Measurements from ENCODE around the gene EDC4. TPM values are rescaled to one million over a fixed set of nuclear protein-coding genes. Genes with fewer than 3 reads are reported as not detected.

EDC4 gene
- total and polyA plus RNA-seq, 8 donors, result 20.2 to 66.2 (median 26.0) TPM

- no peak for TF ChIP-seq CTCF (IDR thresholded peaks at IDR 0.05)
- Histone ChIP-seq H3K27me3 (no peaks in the 10 kb centered on the region), H3K9me3 (no peaks in the 10 kb centered on the region), H3K36me3 (peaks cover 16 to 62% (median 54%) of the 10 kb centered on the region in 3 donors), H3K4me3 (no peak overlapping the region), H3K4me1 (no peaks in the 10 kb centered on the region), H3K27ac (no peak overlapping the region)
- ATAC-seq (no peak), FAIRE-seq (no peak), DNase-seq (no peak)
- WGBS, 2 donors, result 75 to 77% methylated on average over 18 of the region's 18 CpGs
- intact Hi-C loops (cut with DNase I), result loop anchor here in 1 of 3 donors (5.0 to 10.0 kb wide), 2 partner anchors 50 to 152 kb away; partner anchors contain the start of gene CTRL
Observed at GRCh38 chr16:67882374-67883145, 9.7 kb downstream of the EDC4 start.

- H3K4me1 ChIP-seq, result no peaks in the 10 kb centered on the region
- intact Hi-C loops (cut with DNase I), result loop anchor here in 1 of 3 donors (5.0 to 10.0 kb wide), 2 partner anchors 49 to 151 kb away; partner anchors contain the start of gene CTRL
- WGBS, 2 donors, result 61 to 73% methylated on average over 6 of the region's 6 CpGs
- ATAC-seq, result peak in 2 of 4 donors; percentile 13 to 14
- H3K27me3 ChIP-seq, result no peaks in the 10 kb centered on the region
- no peak for DNase-seq
- no peak for FAIRE-seq
- H3K9me3 ChIP-seq, result no peaks in the 10 kb centered on the region
- no peak overlapping the region for H3K4me3 ChIP-seq
- H3K36me3 ChIP-seq, result peaks cover 13 to 55% (median 47%) of the 10 kb centered on the region in 3 donors
- no peak for TF ChIP-seq CTCF (IDR thresholded peaks at IDR 0.05)
- H3K27ac ChIP-seq, result no peak overlapping the region
Observed at GRCh38 chr16:67883146-67883871, 10.5 kb downstream of the EDC4 start.

- WGBS, 2 donors, result 52 to 60% methylated on average over 11 of the region's 11 CpGs
- DNase-seq, result peak in 5 of 6 donors; percentile 50 to 90 (median 70)
- TF ChIP-seq CTCF (IDR thresholded peaks at IDR 0.05), result peak; percentile 69 to 81 (median 78)
- no peaks in the 10 kb centered on the region for H3K4me1 ChIP-seq
- intact Hi-C loops (cut with DNase I), result loop anchor here in 1 of 3 donors (5.0 to 10.0 kb wide), 2 partner anchors 48 to 151 kb away; partner anchors contain the start of gene CTRL
- peaks cover 9 to 49% (median 42%) of the 10 kb centered on the region in 3 donors for H3K36me3 ChIP-seq
- no peaks in the 10 kb centered on the region for H3K9me3 ChIP-seq
- H3K27ac ChIP-seq, result no peak overlapping the region
- no peak overlapping the region for H3K4me3 ChIP-seq
- peak; percentile 80 to 86 (median 84) for ATAC-seq
- FAIRE-seq, result no peak
- H3K27me3 ChIP-seq, result no peaks in the 10 kb centered on the region
Observed at GRCh38 chr16:67883872-67884261, 11.0 kb downstream of the EDC4 start.

GRCh38 chr16:67884684-67885083 is 11.8 kb downstream of the EDC4 start, which contains the start of gene NRN1L:
Gene NRN1L (plus strand): TSS chr16:67884885. CDS start chr16:67884904, 19 bp downstream.
- no peaks in the 10 kb centered on the region for H3K27me3 ChIP-seq
- FAIRE-seq (no peak), ATAC-seq (peak; percentile 30 to 83 (median 76)), DNase-seq (peak in 5 of 6 donors; percentile 43 to 72 (median 61))
- TF ChIP-seq CTCF (IDR thresholded peaks at IDR 0.05), result no peak
- H3K4me3 ChIP-seq, result no peak within 1 kb of the TSS
- H3K36me3 ChIP-seq, result peaks cover under 1 to 41% (median 34%) of the 10 kb centered on the region in 3 donors
- no peaks in the 10 kb centered on the region for H3K9me3 ChIP-seq
- intact Hi-C loops (cut with DNase I), result loop anchor here in 1 of 3 donors (5.0 to 10.0 kb wide), 2 partner anchors 48 to 150 kb away; partner anchors contain the start of gene CTRL
- H3K27ac ChIP-seq, result no peak within 1 kb of the TSS
- 63 to 69% methylated on average over 22 of the region's 22 CpGs for WGBS, 2 donors
- no peaks in the 10 kb centered on the region for H3K4me1 ChIP-seq

Data from pancreas (tissue), 10 donors.